ENCODE data around the gene HIVEP3.

The HIVEP3 gene

GRCh38 chr1:41493626-41494350 lies 424.9 kb downstream of the HIVEP3 start:
- no peak for TF ChIP-seq CREB1 (IDR thresholded peaks at IDR 0.05; ENCODE audit: low read depth)
- no peak for TF ChIP-seq EGR1 (IDR thresholded peaks at IDR 0.05)
- no peak for TF ChIP-seq TEAD4 (IDR thresholded peaks at IDR 0.05)
- TF ChIP-seq USF1 (IDR thresholded peaks at IDR 0.05) = no peak
- no peak for TF ChIP-seq TAF1 (IDR thresholded peaks at IDR 0.05; ENCODE audit: low read depth)
- no peak for TF ChIP-seq CEBPB (IDR thresholded peaks at IDR 0.05)
- TF ChIP-seq EP300 (IDR thresholded peaks at IDR 0.05; ENCODE audit: borderline replicate concordance) = no peak
- TF ChIP-seq ZBTB7A (IDR thresholded peaks at IDR 0.05; ENCODE audit: low read depth) = no peak
- no peak for TF ChIP-seq RAD21 (IDR thresholded peaks at IDR 0.05; ENCODE audit: low read depth)
- TF ChIP-seq YY1 (IDR thresholded peaks at IDR 0.05; ENCODE audit: low read depth) = no peak
- TF ChIP-seq REST (IDR thresholded peaks at IDR 0.05; ENCODE audit: low read depth) = no peak
- TF ChIP-seq NFIC (IDR thresholded peaks at IDR 0.05) = no peak
- no peak for TF ChIP-seq MAX (IDR thresholded peaks at IDR 0.05)
- no peak for TF ChIP-seq FOXM1 (IDR thresholded peaks at IDR 0.05; ENCODE audit: borderline replicate concordance, low read depth)
- TF ChIP-seq TCF12 (IDR thresholded peaks at IDR 0.05; ENCODE audit: low read depth) = no peak

- TF ChIP-seq CREB1 (IDR thresholded peaks at IDR 0.05; ENCODE audit: low read depth) = 0 out of 2 replicates have a peak, but pooled peaks have one; percentile 11
- no peak for TF ChIP-seq EP300 (IDR thresholded peaks at IDR 0.05; ENCODE audit: borderline replicate concordance)
- 0 out of 2 replicates have a peak, but pooled peaks have one; percentile 19 for TF ChIP-seq MAX (IDR thresholded peaks at IDR 0.05)
- TF ChIP-seq ZBTB7A (IDR thresholded peaks at IDR 0.05; ENCODE audit: low read depth) = 0 out of 2 replicates have a peak, but pooled peaks have one; percentile 52
- no peak for TF ChIP-seq NFIC (IDR thresholded peaks at IDR 0.05)
- TF ChIP-seq TCF12 (IDR thresholded peaks at IDR 0.05; ENCODE audit: low read depth) = 0 out of 2 replicates have a peak, but pooled peaks have one; percentile 27
These were observed 425.6 kb downstream of the HIVEP3 start for GRCh38 chr1:41493117-41493536.

GRCh38 chr1:41492341-41492848 lies 426.3 kb downstream of the HIVEP3 start:
- TF ChIP-seq RAD21 (IDR thresholded peaks at IDR 0.05; ENCODE audit: low read depth) (peak; percentile 38; the same call in 1 of the 2 replicates), USF1 (IDR thresholded peaks at IDR 0.05) (no peak)

GRCh38 chr1:41490911-41491310 lies 427.8 kb downstream of the HIVEP3 start:
- TF ChIP-seq EGR1 (IDR thresholded peaks at IDR 0.05) (no peak), TAF1 (IDR thresholded peaks at IDR 0.05; ENCODE audit: low read depth) (no peak), NFIC (IDR thresholded peaks at IDR 0.05) (no peak), YY1 (IDR thresholded peaks at IDR 0.05; ENCODE audit: low read depth) (no peak), EP300 (IDR thresholded peaks at IDR 0.05; ENCODE audit: borderline replicate concordance) (no peak), MAX (IDR thresholded peaks at IDR 0.05) (no peak), REST (IDR thresholded peaks at IDR 0.05; ENCODE audit: low read depth) (no peak), RAD21 (IDR thresholded peaks at IDR 0.05; ENCODE audit: low read depth) (no peak), USF1 (IDR thresholded peaks at IDR 0.05) (no peak)

- TF ChIP-seq EGR1 (IDR thresholded peaks at IDR 0.05) = no peak
- no peak for TF ChIP-seq TCF12 (IDR thresholded peaks at IDR 0.05; ENCODE audit: low read depth)
- TF ChIP-seq TAF1 (IDR thresholded peaks at IDR 0.05; ENCODE audit: low read depth) = no peak
- TF ChIP-seq CREB1 (IDR thresholded peaks at IDR 0.05; ENCODE audit: low read depth) = no peak
- TF ChIP-seq YY1 (IDR thresholded peaks at IDR 0.05; ENCODE audit: low read depth) = no peak
These were observed 429.2 kb downstream of the HIVEP3 start for GRCh38 chr1:41489561-41489960.
